ENCODE data around the gene RPA1.
"Not testable (repeated sequence)": the region's sequence is repeated elsewhere in the genome, so short reads cannot be mapped to it uniquely, and the experiment has no call there.

RPA1 gene

GRCh38 chr17:1880851-1881630 lies 51.2 kb downstream of the RPA1 start:
- no peak for FAIRE-seq

GRCh38 chr17:1882836-1883235 lies 53.0 kb downstream of the RPA1 start:
- FAIRE-seq: no peak

- no peak for FAIRE-seq
Observed at GRCh38 chr17:1883536-1883935, 53.7 kb downstream of the RPA1 start.

- FAIRE-seq: no peak
Observed at GRCh38 chr17:1888741-1889140, 58.9 kb downstream of the RPA1 start.

- no peak for FAIRE-seq
Observed at GRCh38 chr17:1890758-1891450, 61.1 kb downstream of the RPA1 start.

- FAIRE-seq: no peak
Observed at GRCh38 chr17:1894753-1895339, 65.0 kb downstream of the RPA1 start.

GRCh38 chr17:1895479-1895878 lies 65.7 kb downstream of the RPA1 start:
- FAIRE-seq: not testable (repeated sequence)

GRCh38 chr17:1896243-1897104 lies 66.7 kb downstream of the RPA1 start:
- no peak for FAIRE-seq

GRCh38 chr17:1897105-1897656 lies 67.4 kb downstream of the RPA1 start:
- no peak for FAIRE-seq

- no peak for FAIRE-seq
Observed at GRCh38 chr17:1898332-1898731, 68.5 kb downstream of the RPA1 start.

- FAIRE-seq: no peak
Observed at GRCh38 chr17:1898872-1899271, 69.1 kb downstream of the RPA1 start.

GRCh38 chr17:1899403-1900000 lies 69.7 kb downstream of the RPA1 start:
- no peak for FAIRE-seq

- FAIRE-seq: no peak
Observed at GRCh38 chr17:1904273-1905182, 74.7 kb downstream of the RPA1 start.

GRCh38 chr17:1905190-1905913 lies 75.5 kb downstream of the RPA1 start:
- no peak for FAIRE-seq

GRCh38 chr17:1906662-1907101 lies 76.9 kb downstream of the RPA1 start:
- FAIRE-seq: no peak

GRCh38 chr17:1907216-1907631 lies 77.4 kb downstream of the RPA1 start:
- no peak for FAIRE-seq

GRCh38 chr17:1907909-1908698 lies 78.3 kb downstream of the RPA1 start:
- no peak for FAIRE-seq

- FAIRE-seq: no peak
Observed at GRCh38 chr17:1908699-1909309, 79.0 kb downstream of the RPA1 start.

GRCh38 chr17:1909985-1910384 lies 80.2 kb downstream of the RPA1 start:
- FAIRE-seq: no peak
